Measurements from ENCODE around the gene RGR. TPM values are rescaled to one million over a fixed set of nuclear protein-coding genes. Genes with fewer than 3 reads are reported as not detected.

The RGR gene
- total and polyA plus RNA-seq, 4 experiments from 2014 or later, result not detected

- Mint-ChIP-seq H3K4me3 (no peak overlapping the region), H3K9me3 (peaks cover 0 to 2% (median 0%) of the 10 kb centered on the region in 8 donors), H3K36me3 (no peaks in the 10 kb centered on the region), H3K27ac (no peak overlapping the region), H3K4me1 (peaks cover 2 to 11% (median 6%) of the 10 kb centered on the region in 4 donors), H3K27me3 (peaks cover 9 to 29% of the 10 kb centered on the region in 2 donors)
- H3K27ac ChIP-seq (ENCODE audit: low read depth, low read length), result no peak overlapping the region
- no peaks in the 10 kb centered on the region for H3K9me3 ChIP-seq (ENCODE audit: control insufficient read depth in 1 of 2, low read length in 2 of 2)
- H3K27me3 ChIP-seq (ENCODE audit: insufficient read depth, low read length), result no peaks in the 10 kb centered on the region
- no peak overlapping the region for H3K4me3 ChIP-seq (ENCODE audit: low read length in 2 of 2)
- ChIA-PET POLR2A (ENCODE audit: partially characterized antibody) (no interaction called here), CTCF (ENCODE audit: partially characterized antibody) (interaction anchor here (0.8 to 2.5 kb wide), 8 partner anchors 8 to 283 kb away, joined by 3 to 12 read pairs (median 6); partner anchors contain the start of gene GHITM)
- intact Hi-C loops (cut with micrococcal nuclease), result no loop called here
- no peaks in the 10 kb centered on the region for H3K4me1 ChIP-seq (ENCODE audit: insufficient read depth, low read length)
- H3K36me3 ChIP-seq (ENCODE audit: insufficient read depth, low read length), result no peaks in the 10 kb centered on the region
- no peak for DNase-seq
These were observed 12.6 kb downstream of the RGR start for GRCh38 chr10:84257343-84258020.

DNA sequence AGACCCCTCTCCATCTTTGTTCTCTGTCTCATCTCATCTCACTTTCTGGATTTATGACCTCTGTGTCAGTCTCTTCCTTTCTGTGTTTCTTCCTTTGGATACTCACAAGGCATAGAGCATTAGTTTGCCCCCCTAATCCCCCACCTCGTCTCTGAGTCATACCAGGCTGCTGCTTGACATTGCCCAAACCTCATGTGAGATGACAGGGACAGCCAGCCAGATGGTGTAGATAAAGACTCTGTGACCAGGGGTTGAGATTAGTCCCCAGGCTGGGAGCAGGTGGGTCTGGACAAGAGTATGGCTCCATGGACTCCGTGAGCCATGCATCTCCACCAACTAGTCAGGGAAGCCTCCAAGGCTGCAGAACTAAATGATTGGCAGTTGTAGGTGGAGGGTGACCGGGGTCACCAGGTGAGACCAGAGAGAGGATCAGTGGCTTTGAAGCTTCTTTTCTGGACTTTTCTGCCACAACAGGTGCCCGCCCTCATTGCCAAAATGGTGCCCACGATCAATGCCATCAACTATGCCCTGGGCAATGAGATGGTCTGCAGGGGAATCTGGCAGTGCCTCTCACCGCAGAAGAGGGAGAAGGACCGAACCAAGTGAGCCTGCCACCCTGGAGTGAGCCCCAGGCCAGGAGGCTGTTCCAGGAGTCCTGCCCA, 13.3 kb downstream of the RGR start:
- CTCF ChIA-PET (ENCODE audit: partially characterized antibody), result interaction anchor here (1.3 to 2.5 kb wide), 4 partner anchors 9 to 282 kb away, joined by 5 to 12 read pairs (median 6); no protein-coding TSS in a partner anchor
- Histone ChIP-seq H3K4me1 (ENCODE audit: insufficient read depth, low read length) (no peaks in the 10 kb centered on the region), H3K36me3 (ENCODE audit: insufficient read depth, low read length) (no peaks in the 10 kb centered on the region), H3K27me3 (ENCODE audit: insufficient read depth, low read length) (no peaks in the 10 kb centered on the region), H3K27ac (ENCODE audit: low read depth, low read length) (no peak overlapping the region), H3K9me3 (ENCODE audit: control insufficient read depth in 1 of 2, low read length in 2 of 2) (no peaks in the 10 kb centered on the region), H3K4me3 (ENCODE audit: low read length in 2 of 2) (no peak overlapping the region)
- no peaks in the 10 kb centered on the region for H3K36me3 Mint-ChIP-seq
- H3K4me3 Mint-ChIP-seq, result no peak overlapping the region
- POLR2A ChIA-PET (ENCODE audit: partially characterized antibody), result no interaction called here
- intact Hi-C loops (cut with micrococcal nuclease), result no loop called here
- DNase-seq, result no peak
- peaks cover 2 to 11% (median 6%) of the 10 kb centered on the region in 4 donors for H3K4me1 Mint-ChIP-seq
- peaks cover 0 to 2% (median 0%) of the 10 kb centered on the region in 8 donors for H3K9me3 Mint-ChIP-seq
- H3K27me3 Mint-ChIP-seq, result peaks cover 12 to 34% of the 10 kb centered on the region in 2 donors
- H3K27ac Mint-ChIP-seq, result no peak overlapping the region

GRCh38 chr10:84261236-84261915, 16.5 kb downstream of the RGR start:
- intact Hi-C loops (cut with micrococcal nuclease), result loop anchor here (5.0 kb wide), 1 partner anchor 171 kb away; no protein-coding TSS in a partner anchor
- DNase-seq, result no peak
- no peak overlapping the region for H3K27ac Mint-ChIP-seq

GRCh38 chr10:84262190-84262956, 17.5 kb downstream of the RGR start:
- peaks cover 13 to 33% of the 10 kb centered on the region in 2 donors for H3K27me3 Mint-ChIP-seq
- no peak overlapping the region for H3K27ac Mint-ChIP-seq
- CTCF ChIA-PET (ENCODE audit: partially characterized antibody), result interaction anchor here (1.2 to 11.3 kb wide), 2 partner anchors 8 to 276 kb away, joined by 3 to 326 read pairs; no protein-coding TSS in a partner anchor
- H3K4me3 Mint-ChIP-seq, result peak overlapping the region in 1 of 8 donors; percentile 12
- no peaks in the 10 kb centered on the region for H3K4me1 ChIP-seq (ENCODE audit: insufficient read depth, low read length)
- no peak overlapping the region for H3K4me3 ChIP-seq (ENCODE audit: low read length in 2 of 2)
- H3K27me3 ChIP-seq (ENCODE audit: insufficient read depth, low read length), result no peaks in the 10 kb centered on the region
- intact Hi-C loops (cut with micrococcal nuclease), result loop anchor here (5.0 kb wide), 1 partner anchor 170 kb away; no protein-coding TSS in a partner anchor
- no peaks in the 10 kb centered on the region for H3K36me3 ChIP-seq (ENCODE audit: insufficient read depth, low read length)
- no peak for DNase-seq
- no peak overlapping the region for H3K27ac ChIP-seq (ENCODE audit: low read depth, low read length)
- H3K9me3 ChIP-seq (ENCODE audit: control insufficient read depth in 1 of 2, low read length in 2 of 2), result no peaks in the 10 kb centered on the region
- no peaks in the 10 kb centered on the region for H3K36me3 Mint-ChIP-seq
- peaks cover 0 to 2% (median 0%) of the 10 kb centered on the region in 8 donors for H3K9me3 Mint-ChIP-seq
- peaks cover 3 to 7% (median 5%) of the 10 kb centered on the region in 4 donors for H3K4me1 Mint-ChIP-seq
- POLR2A ChIA-PET (ENCODE audit: partially characterized antibody), result no interaction called here

More at GRCh38 chr10:84261236-84261915, 16.5 kb downstream of the RGR start:
- ChIA-PET CTCF (ENCODE audit: partially characterized antibody) (interaction anchor here (11.3 kb wide), 1 partner anchor 277 kb away, joined by 326 read pairs; no protein-coding TSS in a partner anchor), POLR2A (ENCODE audit: partially characterized antibody) (no interaction called here)
- H3K4me3 ChIP-seq (ENCODE audit: low read length in 2 of 2), result no peak overlapping the region
- no peak overlapping the region for H3K4me3 Mint-ChIP-seq
- no peaks in the 10 kb centered on the region for H3K36me3 ChIP-seq (ENCODE audit: insufficient read depth, low read length)
- H3K4me1 ChIP-seq (ENCODE audit: insufficient read depth, low read length), result no peaks in the 10 kb centered on the region
- H3K4me1 Mint-ChIP-seq, result peaks cover 4 to 12% (median 9%) of the 10 kb centered on the region in 4 donors
- no peaks in the 10 kb centered on the region for H3K9me3 ChIP-seq (ENCODE audit: control insufficient read depth in 1 of 2, low read length in 2 of 2)
- H3K9me3 Mint-ChIP-seq, result peaks cover 0 to 2% (median 0%) of the 10 kb centered on the region in 8 donors
- H3K36me3 Mint-ChIP-seq, result no peaks in the 10 kb centered on the region
- peaks cover 16 to 37% of the 10 kb centered on the region in 2 donors for H3K27me3 Mint-ChIP-seq
- H3K27ac ChIP-seq (ENCODE audit: low read depth, low read length), result no peak overlapping the region
- H3K27me3 ChIP-seq (ENCODE audit: insufficient read depth, low read length), result no peaks in the 10 kb centered on the region

- H3K4me1 ChIP-seq (ENCODE audit: insufficient read depth, low read length), result no peaks in the 10 kb centered on the region
- intact Hi-C loops (cut with micrococcal nuclease), result loop anchor here (1.0 to 5.0 kb wide), 4 partner anchors 71 to 274 kb away; no protein-coding TSS in a partner anchor
- no peaks in the 10 kb centered on the region for H3K27me3 ChIP-seq (ENCODE audit: insufficient read depth, low read length)
- H3K27ac ChIP-seq (ENCODE audit: low read depth, low read length), result no peak overlapping the region
- no peaks in the 10 kb centered on the region for H3K36me3 ChIP-seq (ENCODE audit: insufficient read depth, low read length)
- H3K9me3 ChIP-seq (ENCODE audit: control insufficient read depth in 1 of 2, low read length in 2 of 2), result no peaks in the 10 kb centered on the region
- Mint-ChIP-seq H3K27me3 (peaks cover 10 to 27% of the 10 kb centered on the region in 2 donors), H3K36me3 (no peaks in the 10 kb centered on the region), H3K9me3 (peaks cover 0 to 2% (median 0%) of the 10 kb centered on the region in 8 donors), H3K4me1 (peaks cover 8 to 15% (median 10%) of the 10 kb centered on the region in 4 donors), H3K4me3 (no peak overlapping the region), H3K27ac (no peak overlapping the region)
- POLR2A ChIA-PET (ENCODE audit: partially characterized antibody), result no interaction called here
- DNase-seq, result no peak
- H3K4me3 ChIP-seq (ENCODE audit: low read length in 2 of 2), result no peak overlapping the region
- CTCF ChIA-PET (ENCODE audit: partially characterized antibody), result interaction anchor here (0.7 to 11.3 kb wide), 15 partner anchors 9 to 274 kb away, joined by 3 to 326 read pairs (median 4); no protein-coding TSS in a partner anchor
These were observed 18.9 kb downstream of the RGR start for GRCh38 chr10:84263716-84264115.

DNA sequence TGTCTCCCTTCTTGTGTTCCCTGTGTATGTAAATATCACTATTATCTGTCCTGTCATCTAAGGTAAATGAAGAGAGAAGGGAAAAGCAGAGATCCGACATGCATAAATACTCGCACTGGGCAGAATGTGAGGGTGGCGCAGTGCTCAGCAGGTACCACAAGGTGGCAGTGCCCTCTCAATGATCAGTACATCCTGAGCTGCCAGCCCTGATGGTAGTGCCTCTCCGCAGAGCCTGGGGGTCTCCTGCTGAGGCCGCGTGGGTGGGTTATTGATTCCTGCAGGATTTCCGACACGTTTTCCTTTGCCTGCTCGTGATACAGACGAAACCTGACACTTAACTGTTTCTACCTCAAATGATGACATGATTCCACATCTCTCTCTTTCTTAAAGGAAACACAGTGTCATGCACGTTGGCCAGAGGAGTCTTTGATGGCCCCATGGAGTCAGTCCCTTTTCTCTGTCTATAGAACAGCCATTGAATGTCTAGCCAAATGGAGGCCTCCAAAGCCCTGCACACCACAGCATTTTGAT, 19.8 kb downstream of the RGR start:
- intact Hi-C loops (cut with micrococcal nuclease), result loop anchor here (1.0 to 5.0 kb wide), 4 partner anchors 70 to 273 kb away; no protein-coding TSS in a partner anchor
- Mint-ChIP-seq H3K27ac (no peak overlapping the region), H3K27me3 (peaks cover 10 to 27% of the 10 kb centered on the region in 2 donors), H3K36me3 (no peaks in the 10 kb centered on the region), H3K4me1 (peaks cover 8 to 15% (median 10%) of the 10 kb centered on the region in 4 donors), H3K9me3 (no peaks in the 10 kb centered on the region), H3K4me3 (no peak overlapping the region)
- no peaks in the 10 kb centered on the region for H3K9me3 ChIP-seq (ENCODE audit: control insufficient read depth in 1 of 2, low read length in 2 of 2)
- ChIA-PET POLR2A (ENCODE audit: partially characterized antibody) (interaction anchor here (0.6 to 0.9 kb wide), 2 partner anchors 273 to 276 kb away, joined by 3 to 4 read pairs; no protein-coding TSS in a partner anchor), CTCF (ENCODE audit: partially characterized antibody) (interaction anchor here (0.6 to 11.3 kb wide), 22 partner anchors 8 to 286 kb away, joined by 3 to 326 read pairs (median 4); partner anchors contain the start of gene RGR)
- H3K27me3 ChIP-seq (ENCODE audit: insufficient read depth, low read length), result no peaks in the 10 kb centered on the region
- H3K4me1 ChIP-seq (ENCODE audit: insufficient read depth, low read length), result no peaks in the 10 kb centered on the region
- H3K27ac ChIP-seq (ENCODE audit: low read depth, low read length), result no peak overlapping the region
- DNase-seq, result peak; percentile 57 to 68 (median 58)
- H3K36me3 ChIP-seq (ENCODE audit: insufficient read depth, low read length), result no peaks in the 10 kb centered on the region
- no peak overlapping the region for H3K4me3 ChIP-seq (ENCODE audit: low read length in 2 of 2)

All from CD4-positive, alpha-beta memory T cell (primary cell).